ELF-1 (cell line): ENCODE measurements around the gene ACKR2.
"Not testable (repeated sequence)": the region's sequence is repeated elsewhere in the genome, so short reads cannot be mapped to it uniquely, and the experiment has no call there.

ENCODE experiments used
- DNase-seq: peaks from one replicate; pipeline ENCODE4 v3.0.0-alpha.2; 2016; ENCODE audit warnings: low read depth, low spot score

Gene ACKR2

DNA sequence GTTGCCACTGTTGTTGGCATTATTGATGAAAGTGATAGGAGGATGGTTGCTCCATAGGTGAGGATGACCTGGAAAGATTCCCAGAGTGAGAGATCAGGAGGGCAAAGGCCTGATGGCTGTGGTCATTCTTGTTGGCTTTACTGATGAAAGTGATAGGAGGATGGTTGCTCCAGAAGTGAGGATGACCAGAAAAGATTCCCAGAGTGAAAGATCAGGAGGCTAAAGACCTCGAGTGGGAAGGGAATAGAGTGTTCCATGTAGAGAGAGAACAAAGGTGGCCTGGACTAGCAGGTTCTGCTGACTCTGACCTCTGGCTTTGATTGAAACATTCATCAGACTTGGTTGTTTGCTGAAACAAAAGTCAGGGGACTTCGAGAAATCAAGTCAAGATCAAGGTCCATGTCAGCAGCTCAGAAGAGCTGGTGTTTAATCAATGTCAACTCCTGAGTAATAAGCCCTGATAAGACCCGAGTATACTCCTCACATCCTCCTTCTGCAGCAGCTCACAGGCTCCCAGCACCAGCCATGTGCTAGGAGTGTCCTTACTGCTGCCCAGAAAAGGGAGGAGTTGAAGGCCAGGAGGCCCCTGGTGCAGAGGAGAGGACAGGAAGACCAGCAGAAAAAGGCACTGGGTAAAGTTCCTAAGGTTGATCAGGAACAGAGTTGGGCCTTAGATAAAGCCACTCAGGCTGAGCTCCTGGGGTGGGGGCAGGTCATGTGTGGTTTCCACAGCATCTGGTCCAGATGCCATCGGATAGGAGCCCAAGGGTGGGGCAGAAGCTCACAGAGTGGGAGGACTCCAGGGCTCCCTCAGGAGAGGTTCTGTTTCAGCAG is 46.5 kb downstream of the ACKR2 start:
- DNase-seq = no peak

DNA sequence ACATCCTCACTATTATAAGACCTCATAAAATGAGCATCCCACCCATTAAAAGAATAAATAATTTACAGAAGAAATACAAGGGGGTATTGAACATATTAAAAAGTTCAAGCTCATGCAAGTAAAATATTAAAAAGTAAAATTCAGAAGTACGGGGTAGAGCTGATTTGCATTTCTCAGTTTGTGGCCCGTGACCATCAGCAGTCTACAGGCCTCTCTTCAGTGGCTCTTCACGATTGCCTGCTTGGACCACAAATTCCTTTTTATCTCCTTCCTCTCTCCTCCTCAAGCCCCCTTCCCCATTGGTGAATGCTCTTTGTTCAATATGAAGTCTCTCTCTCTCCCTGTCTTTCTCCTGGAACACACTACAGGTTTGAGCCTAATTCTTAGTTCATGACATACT is 47.3 kb downstream of the ACKR2 start:
- DNase-seq = no peak

GRCh38 chr3:42864321-42864950 is 55.2 kb downstream of the ACKR2 start:
- DNase-seq = no peak

DNA sequence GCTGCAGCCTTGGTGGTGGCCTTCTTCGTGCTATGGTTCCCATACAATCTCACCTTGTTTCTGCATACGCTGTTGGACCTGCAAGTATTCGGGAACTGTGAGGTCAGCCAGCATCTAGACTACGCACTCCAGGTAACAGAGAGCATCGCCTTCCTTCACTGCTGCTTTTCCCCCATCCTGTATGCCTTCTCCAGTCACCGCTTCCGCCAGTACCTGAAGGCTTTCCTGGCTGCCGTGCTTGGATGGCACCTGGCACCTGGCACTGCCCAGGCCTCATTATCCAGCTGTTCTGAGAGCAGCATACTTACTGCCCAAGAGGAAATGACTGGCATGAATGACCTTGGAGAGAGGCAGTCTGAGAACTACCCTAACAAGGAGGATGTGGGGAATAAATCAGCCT is 56.0 kb downstream of the ACKR2 start:
- DNase-seq = no peak

- DNase-seq = no peak
These were observed 57.9 kb downstream of the ACKR2 start for GRCh38 chr3:42867138-42867537.

DNA sequence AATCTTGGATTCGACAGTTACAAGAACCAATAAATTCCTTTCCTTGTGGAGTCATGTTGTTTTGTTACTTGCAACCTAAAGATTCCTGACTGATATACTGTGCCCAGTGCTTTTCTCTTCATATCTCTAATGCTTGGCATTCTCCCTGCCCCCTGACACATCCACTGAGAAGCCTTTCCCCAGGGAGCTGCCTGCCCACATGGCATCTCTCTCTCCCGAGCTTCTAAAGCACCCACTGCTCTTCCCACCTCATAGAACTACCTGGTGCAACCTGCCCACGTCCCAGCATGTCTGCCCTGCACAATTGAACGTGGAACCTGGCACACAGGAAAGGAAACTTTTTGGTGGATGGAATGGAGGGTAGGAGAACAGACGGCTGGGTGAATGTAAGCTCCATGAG is 59.6 kb downstream of the ACKR2 start:
- DNase-seq = no peak

DNA sequence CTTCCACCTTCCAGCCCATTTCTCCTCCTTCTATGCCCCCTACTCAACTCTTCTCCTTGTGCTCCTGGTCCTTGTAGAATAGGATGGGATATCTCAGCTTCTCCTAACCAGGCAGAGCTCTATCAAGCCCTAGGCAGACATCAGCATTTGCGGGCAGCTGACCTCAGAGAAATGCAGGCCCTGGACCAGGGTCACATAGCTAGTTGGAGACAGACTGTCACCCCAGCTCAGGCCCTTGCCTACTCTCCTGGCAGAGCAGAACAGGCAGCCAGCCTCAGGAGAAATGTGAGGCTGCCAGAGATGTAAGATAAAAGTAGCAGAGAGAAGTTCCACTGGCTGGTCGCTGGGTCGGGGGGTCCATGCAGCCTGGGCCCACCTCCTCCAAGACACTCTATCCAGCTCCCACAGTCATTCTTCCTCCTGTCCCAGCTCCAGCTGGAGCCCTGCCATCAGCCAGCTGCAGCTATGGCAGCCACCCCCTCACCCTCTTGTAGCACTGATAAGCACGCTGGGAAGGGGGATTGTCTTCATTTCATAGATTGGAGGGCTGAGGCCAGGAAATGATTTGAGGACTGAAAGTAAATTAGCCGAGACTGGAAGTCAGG is 62.4 kb downstream of the ACKR2 start:
- no peak for DNase-seq

DNA sequence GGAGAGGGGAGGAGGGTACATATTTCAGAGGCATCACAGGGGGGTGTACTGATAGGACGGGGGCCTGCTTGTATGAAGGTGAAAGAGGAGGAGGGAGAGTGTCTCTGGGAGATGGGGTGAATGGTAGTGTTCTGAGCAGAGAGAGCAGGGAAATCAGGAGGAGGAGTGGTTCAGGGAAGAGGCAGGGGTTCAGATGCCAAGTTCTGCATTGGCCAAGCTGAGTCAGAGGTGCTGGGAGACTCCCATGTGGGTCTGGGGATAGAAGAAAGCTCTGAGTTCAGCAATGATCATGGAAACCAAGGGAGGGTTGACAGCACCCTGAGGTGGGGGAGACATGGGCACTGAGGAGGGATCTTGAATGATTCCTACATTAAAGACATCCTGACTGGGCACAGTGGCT is 63.5 kb downstream of the ACKR2 start:
- no peak for DNase-seq

GRCh38 chr3:42873221-42873982 is 64.2 kb downstream of the ACKR2 start:
- DNase-seq = no peak

- DNase-seq = no peak
These were observed 65.5 kb downstream of the ACKR2 start for GRCh38 chr3:42874749-42875148.

DNA sequence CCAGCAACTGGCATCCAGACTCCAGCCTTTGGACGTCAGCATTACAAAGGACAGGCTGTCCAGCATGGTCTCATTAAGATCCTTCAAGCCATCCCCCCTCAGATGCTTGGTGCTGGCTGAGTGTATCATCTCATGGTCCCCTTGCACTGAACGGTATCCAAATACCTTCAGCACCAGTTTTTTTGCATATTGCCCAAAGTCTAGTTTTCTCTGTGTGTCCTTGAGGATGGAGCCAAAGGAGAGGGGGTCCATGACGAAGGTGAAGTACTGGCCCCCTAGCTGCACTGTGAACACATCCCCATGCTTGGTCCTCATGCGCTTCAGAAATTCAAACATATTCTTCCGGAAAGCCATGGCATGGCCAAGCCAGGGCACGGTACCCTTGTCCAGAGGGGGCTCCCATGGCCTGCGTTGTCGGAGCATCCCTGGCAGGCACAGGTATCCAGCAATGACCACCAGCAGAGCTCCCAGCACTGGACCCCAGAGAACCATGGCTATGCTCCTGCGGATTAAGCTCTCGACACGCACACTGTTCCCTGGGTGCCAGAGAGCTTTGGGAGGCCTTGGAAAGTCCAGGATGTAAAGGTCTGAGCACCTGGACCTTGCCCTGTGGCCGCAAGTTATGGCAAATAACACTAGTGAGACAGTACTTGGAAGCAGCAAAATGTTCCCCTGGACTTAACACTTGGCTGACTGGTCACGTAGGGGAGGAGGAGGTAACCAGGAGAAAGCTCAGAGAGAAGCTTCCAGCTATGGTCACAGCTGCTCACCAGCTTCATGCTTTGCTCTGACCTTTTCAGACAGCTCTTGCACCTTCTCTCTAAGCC is 66.3 kb downstream of the ACKR2 start, which contains the start of gene CYP8B1:
CYP8B1 (minus strand) TSS at position 555 of the 827 bp plus-strand sequence; CDS start at position 492, 63 bp downstream.
- DNase-seq = no peak

- no peak for DNase-seq
These were observed 67.2 kb downstream of the ACKR2 start for GRCh38 chr3:42876401-42876800.

DNA sequence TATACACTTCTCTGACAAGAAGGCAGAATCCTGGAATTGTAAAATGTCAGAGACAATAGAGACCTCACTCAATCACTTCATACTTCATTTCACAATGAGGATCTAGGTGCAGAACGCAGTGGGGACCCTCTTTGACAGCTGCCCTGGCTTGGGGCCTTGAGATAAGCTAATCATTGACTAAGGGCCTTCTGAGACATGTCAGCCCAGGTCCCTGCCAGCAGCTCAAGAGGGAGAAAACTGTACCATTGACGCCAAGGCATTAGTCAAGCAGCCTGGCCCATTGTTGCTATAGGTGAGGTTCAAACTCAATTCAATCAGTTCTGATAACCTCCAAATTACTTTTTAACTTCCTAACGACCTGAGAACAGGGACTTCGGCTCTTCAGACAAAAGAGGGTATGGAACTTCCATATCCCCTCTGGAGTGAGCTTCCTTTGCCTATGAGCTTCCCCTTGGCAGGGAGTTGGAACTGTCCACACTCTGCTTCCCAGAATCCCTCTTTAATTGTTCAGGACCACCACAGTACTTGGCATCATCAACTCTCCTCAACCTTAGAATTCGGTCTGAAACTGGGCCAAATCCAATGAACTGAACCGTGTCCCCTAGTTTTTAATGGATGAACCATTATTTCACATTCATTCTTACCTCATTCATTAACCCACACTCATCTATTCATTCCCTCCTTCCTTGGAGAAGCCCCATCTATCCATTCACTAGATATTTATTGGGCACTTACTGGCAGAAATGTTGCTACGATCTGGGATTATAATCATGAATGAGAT is 67.9 kb downstream of the ACKR2 start:
- DNase-seq = no peak

- no peak for DNase-seq
These were observed 68.6 kb downstream of the ACKR2 start for GRCh38 chr3:42877881-42878280.

- no peak for DNase-seq
These were observed 70.9 kb downstream of the ACKR2 start for GRCh38 chr3:42880183-42880582.

DNA sequence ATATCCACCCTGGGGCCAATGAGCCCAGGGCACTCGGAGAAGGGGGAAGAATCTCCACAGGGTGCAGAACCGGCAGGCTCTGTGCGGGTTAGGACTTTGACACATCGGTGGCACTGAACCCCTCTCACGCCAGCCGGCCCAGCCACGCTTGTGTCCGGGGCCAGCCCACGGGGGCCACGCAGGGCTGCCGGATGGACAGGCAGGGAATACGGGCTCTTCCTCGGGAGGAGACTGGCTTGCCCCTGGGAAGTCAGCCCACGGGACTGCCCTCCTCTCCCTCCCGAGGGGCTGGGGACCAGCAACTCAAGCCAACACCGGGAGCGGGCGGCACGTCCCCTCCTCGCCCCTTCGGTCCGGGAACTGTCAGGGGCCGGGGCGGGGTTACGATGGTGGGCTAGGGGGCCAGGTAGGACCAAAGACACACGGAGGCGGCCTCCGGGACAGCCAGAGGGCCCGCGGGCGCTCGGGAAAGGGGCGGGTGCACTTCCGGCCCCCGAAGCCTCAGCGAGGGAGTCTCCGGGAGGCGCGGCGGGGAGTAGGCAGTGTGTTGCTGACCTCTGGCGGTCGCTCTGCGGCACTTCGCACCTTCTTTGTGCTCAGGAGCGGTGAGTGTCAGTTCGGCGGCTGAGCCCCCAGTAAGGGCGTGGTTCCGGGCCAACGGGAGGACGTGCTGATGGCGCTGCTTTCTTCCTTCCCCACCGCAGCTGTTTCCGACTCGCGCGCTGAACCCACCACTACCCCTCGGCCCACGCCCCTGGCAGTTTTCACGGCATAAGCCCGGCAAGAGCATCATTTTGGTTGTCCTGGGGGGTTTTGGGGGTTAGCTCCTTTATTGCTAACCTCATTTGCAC is 71.6 kb downstream of the ACKR2 start:
- DNase-seq = peak; percentile 95

- DNase-seq = not testable (repeated sequence)
These were observed 74.1 kb downstream of the ACKR2 start for GRCh38 chr3:42883251-42883930.

DNA sequence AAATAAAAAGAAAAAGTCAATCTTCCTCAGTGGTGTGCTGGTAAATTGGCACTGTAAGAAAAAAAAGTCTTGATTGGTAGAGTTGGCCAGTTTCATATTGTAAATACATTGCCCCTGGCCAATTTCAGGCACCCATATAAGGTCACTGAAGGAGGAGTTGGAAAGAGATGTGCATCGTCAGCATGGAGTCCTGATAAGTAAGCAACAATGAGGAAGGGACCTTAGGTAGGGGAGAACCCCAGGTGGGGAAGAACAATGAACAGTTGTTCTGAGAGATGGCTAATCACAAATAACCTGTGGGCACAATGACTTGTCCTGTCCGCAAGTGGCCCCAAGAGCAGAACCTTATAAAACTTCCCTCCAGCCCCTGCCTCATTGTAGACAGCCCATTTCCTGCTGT is 75.1 kb downstream of the ACKR2 start:
- DNase-seq = peak; percentile 12
